Measurements from ENCODE around the gene GPR12. TPM values are rescaled to one million over a fixed set of nuclear protein-coding genes. Genes with fewer than 3 reads are reported as not detected.
"Not testable (repeated sequence)": the region's sequence is repeated elsewhere in the genome, so short reads cannot be mapped to it uniquely, and the experiment has no call there.

The GPR12 gene
- total RNA-seq, 1 experiment from 2014 or later: not detected

DNA sequence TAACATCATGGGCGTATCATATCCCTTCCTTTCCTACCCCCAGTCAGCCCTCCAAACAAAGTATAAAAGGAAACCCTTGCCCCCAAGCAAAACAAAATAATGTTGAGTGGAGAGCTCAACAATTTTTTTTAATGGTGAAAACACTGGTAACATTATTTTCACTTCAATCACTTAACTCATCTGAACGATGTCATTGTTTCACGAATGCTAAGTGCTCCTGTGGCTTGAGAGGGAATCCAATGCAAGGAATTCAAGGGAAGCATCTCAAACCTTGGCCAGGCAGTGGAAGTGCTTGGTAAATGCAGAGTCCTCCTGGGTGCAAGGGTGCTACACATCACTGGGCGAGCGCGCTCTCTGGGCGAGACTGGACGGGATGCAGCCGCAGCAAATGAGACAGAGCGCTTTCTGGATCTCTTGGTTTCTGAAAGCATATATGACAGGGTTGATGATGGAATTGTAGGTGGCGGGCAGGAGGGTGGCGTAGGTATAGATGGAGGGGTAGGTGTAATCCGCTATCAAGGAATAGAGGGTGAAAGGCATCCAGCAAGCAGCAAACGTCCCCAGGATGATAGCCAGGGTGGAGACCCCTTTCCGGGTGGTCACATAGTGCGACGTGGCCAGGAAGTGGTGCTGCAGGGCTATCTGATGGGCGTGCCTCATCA, 2.0 kb downstream of the GPR12 start:
- Histone ChIP-seq H3K9me3 (no peaks in the 10 kb centered on the region), H3K27me3 (peaks cover 64% of the 10 kb centered on the region), H3K36me3 (no peaks in the 10 kb centered on the region), H3K4me3 (no peak overlapping the region)
- no peak for DNase-seq

GRCh38 chr13:26756961-26757360, 3.6 kb downstream of the GPR12 start:
- no peak overlapping the region for H3K4me3 ChIP-seq
- DNase-seq: no peak
- H3K9me3 ChIP-seq: no peaks in the 10 kb centered on the region
- H3K27me3 ChIP-seq: peaks cover 65% of the 10 kb centered on the region
- no peaks in the 10 kb centered on the region for H3K36me3 ChIP-seq

DNA sequence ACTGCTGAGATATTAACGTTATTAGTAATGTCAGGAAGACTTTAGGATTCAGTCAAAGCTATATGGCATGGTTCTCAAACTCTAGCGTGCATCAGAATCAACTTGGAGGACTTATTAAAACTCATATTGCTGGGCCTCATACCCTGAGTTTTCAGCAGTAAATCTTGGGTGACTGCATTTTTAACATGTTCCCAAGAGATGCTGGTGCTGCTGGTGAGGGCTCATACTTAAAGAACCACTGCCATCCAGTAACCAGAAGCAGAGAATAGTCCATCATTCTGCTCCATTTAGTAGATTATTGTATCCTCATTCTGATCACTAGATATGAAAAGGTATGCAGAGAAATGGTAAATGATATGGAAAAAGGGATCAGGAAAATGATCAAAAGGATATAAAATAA, 7.9 kb downstream of the GPR12 start:
- no peak overlapping the region for H3K4me3 ChIP-seq
- no peaks in the 10 kb centered on the region for H3K9me3 ChIP-seq
- H3K36me3 ChIP-seq: no peaks in the 10 kb centered on the region
- no peak for DNase-seq
- peaks cover 33% of the 10 kb centered on the region for H3K27me3 ChIP-seq

DNA sequence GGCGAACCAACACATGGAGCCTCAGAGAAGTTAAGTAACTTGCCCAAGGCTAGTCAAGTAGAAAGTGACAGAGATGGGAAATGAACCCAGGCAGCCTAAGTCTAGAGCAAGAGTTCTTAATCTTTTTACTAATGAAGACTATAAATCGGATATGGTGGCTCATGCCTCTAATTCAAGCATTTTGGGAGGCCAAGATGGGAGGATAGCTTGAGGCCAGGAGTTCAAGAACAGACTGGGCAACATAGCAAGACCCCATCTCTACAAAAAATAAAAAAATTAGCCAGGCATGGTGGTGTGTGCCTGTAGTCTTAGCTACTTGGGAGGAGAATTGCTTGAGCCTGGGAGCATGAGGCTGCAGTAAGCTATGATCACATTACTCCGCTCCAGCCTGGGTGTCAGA, 10.7 kb downstream of the GPR12 start:
- H3K9me3 ChIP-seq: no peaks in the 10 kb centered on the region
- no peaks in the 10 kb centered on the region for H3K36me3 ChIP-seq
- no peak for DNase-seq
- peaks cover 24% of the 10 kb centered on the region for H3K27me3 ChIP-seq
- H3K4me3 ChIP-seq: no peak overlapping the region

DNA sequence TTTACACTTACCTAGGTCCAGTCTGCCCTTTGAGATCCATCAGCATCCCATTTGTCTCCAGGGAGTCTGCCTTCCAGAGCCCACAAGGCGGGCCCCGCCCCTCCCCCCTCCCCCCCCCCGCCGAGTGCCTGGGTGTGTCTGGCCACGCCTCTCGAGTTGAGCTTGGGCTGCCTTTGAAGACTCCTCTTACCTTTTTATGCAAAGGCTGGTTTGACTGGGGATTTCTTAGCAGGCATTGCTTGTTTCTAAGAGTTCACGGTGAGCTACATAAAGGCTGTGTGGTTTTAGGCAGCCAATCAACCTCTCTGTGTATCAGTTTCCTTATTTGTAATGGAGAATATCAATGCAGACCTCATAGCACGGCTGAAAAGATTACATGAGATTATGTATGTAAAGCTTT, 11.3 kb downstream of the GPR12 start:
- peaks cover 30% of the 10 kb centered on the region for H3K27me3 ChIP-seq

DNA sequence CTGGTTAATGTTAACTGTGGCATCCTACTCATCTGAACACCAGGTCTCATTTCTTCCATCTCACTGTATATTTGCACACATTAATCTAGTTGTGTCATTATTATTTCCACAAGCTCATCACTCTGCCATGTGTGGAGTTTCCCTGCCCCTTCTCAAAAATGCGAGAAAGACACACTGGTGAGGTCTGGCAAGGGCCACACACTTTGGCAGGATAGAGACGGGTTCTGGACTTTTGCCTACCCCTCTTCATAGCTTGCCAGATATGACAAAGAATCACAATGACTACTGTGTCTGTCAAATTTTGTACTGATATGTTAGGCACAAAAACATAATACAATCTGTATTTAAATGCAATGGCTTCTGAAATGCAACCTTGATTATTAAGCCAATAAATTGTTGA, 12.9 kb downstream of the GPR12 start:
- H3K9me3 ChIP-seq: no peaks in the 10 kb centered on the region
- H3K27me3 ChIP-seq: peaks cover 31% of the 10 kb centered on the region
- H3K36me3 ChIP-seq: no peaks in the 10 kb centered on the region
- DNase-seq: no peak
- H3K4me3 ChIP-seq: no peak overlapping the region

More for the DNA sequence above, 11.3 kb downstream of the GPR12 start:
- DNase-seq: no peak
- Histone ChIP-seq H3K9me3 (no peaks in the 10 kb centered on the region), H3K36me3 (no peaks in the 10 kb centered on the region), H3K4me3 (no peak overlapping the region)

DNA sequence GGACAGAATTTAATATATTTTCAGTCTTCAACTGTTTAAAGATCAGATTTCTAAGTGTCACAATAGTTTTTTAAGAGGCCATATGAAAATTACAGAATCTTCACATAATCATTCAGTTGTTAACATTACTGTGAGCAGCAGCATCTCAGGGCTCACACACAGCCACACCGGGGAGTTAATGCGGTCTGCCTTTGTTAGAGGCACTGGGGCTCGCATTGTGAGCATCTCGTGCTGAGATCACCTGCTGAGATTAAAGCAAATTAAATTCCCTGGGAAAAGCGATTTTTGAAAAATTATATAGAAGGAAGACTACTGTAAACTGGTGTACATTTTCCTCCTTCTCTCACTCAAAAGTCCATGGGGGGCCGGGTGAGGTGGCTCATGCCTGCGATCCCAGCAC, 16.6 kb downstream of the GPR12 start:
- no peak for DNase-seq
- Histone ChIP-seq H3K4me3 (no peak overlapping the region), H3K36me3 (no peaks in the 10 kb centered on the region), H3K27me3 (peaks cover 29% of the 10 kb centered on the region), H3K9me3 (no peaks in the 10 kb centered on the region)

- Histone ChIP-seq H3K27me3 (peaks cover 29% of the 10 kb centered on the region), H3K9me3 (no peaks in the 10 kb centered on the region; the same call in 1 of the 2 replicates), H3K4me3 (no peak overlapping the region), H3K36me3 (no peaks in the 10 kb centered on the region)
- no peak for DNase-seq
These were observed 17.8 kb downstream of the GPR12 start for GRCh38 chr13:26742691-26743358.

- no peak for DNase-seq
- peaks cover 9% of the 10 kb centered on the region for H3K27me3 ChIP-seq
- H3K36me3 ChIP-seq: no peaks in the 10 kb centered on the region
- no peaks in the 10 kb centered on the region; the same call in 1 of the 2 replicates for H3K9me3 ChIP-seq
- H3K4me3 ChIP-seq: no peak overlapping the region
These were observed 24.9 kb downstream of the GPR12 start for GRCh38 chr13:26735677-26736076.

DNA sequence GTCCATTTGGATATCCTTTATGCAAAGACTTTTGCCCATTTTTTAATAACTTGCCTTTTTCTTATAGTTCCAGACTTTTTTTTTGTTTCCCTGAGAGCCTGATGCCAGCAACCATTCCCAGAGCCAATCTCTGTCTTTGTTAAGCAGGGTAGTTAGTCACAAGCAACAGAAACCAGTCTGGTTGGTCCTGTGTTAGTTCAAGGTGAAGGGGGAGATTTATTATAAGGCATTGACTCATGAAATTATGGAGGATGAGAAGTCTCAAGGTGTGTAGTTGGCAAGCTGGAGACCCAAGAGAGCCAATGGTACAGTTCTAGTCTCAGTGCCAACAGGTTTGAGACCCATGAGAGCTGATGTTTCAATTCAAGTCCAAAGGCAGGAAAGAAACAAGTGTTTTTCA, 33.0 kb downstream of the GPR12 start:
- Histone ChIP-seq H3K4me3 (no peak overlapping the region), H3K27me3 (peaks cover 11% of the 10 kb centered on the region), H3K36me3 (no peaks in the 10 kb centered on the region), H3K9me3 (no peaks in the 10 kb centered on the region)
- DNase-seq: no peak

DNA sequence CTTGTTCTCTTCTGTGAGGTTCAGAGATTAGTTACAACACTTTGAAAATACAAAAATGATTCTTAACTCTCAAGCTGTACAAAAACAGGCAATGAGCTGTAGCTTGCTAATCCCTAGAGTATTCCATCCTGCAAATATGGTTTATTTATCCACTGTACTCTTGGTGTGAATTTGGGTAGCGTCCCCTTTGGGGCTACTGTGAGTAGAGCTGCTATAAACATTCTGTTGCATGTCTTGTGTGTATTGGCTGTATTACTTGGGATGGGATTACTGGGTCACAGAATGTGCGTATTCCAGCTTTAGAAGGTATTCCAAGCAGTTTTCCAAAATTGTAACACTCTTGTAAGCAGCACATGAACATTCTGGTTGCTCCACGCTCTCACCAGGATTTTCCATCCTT, 33.5 kb downstream of the GPR12 start:
- Histone ChIP-seq H3K9me3 (no peaks in the 10 kb centered on the region), H3K36me3 (no peaks in the 10 kb centered on the region), H3K4me3 (no peak overlapping the region), H3K27me3 (peaks cover 15% of the 10 kb centered on the region)
- no peak for DNase-seq

GRCh38 chr13:26726684-26727083, 33.9 kb downstream of the GPR12 start:
- Histone ChIP-seq H3K4me3 (no peak overlapping the region), H3K36me3 (no peaks in the 10 kb centered on the region), H3K27me3 (peaks cover 15% of the 10 kb centered on the region), H3K9me3 (no peaks in the 10 kb centered on the region)
- no peak for DNase-seq

DNA sequence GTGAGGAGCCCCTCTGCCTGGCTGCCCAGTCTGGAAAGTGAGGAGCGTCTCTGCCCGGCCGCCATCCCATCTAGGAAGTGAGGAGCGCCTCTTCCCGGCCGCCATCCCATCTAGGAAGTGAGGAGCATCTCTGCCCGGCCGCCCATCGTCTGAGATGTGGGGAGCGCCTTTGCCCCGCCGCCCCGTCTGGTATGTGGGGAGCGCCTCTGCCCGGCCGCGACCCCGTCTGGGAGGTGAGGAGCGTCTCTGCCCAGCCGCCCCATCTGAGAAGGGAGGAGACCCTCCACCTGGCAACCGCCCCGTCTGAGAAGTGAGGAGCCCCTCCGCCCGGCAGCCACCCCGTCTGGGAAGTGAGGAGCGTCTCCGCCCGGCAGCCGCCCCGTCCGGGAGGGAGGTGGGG, 37.0 kb downstream of the GPR12 start:
- not testable (repeated sequence) for H3K9me3 ChIP-seq, H3K27me3 ChIP-seq, H3K4me3 ChIP-seq, H3K36me3 ChIP-seq, DNase-seq

DNA sequence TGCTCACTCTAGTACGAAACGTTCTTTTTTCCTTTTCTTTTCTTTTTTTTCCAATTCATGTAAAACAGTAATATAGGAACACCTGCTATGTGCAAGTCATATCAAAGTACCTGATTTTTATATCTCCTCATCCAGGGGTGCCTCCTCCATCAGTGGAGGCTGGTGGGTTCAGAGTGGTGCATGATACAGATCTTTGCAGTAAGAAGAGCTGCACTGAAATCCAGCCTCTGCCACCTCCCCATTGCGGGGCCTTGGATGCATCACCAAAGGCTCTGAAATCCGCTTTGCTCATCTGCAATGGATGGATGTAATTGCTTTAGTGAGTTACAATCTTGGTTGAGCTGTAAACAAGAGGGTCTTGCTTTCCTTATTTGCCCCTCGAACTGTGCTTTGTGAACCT, 38.3 kb downstream of the GPR12 start:
- Histone ChIP-seq H3K27me3 (peaks cover 6% of the 10 kb centered on the region; the same call in 1 of the 2 replicates), H3K36me3 (no peaks in the 10 kb centered on the region), H3K4me3 (no peak overlapping the region), H3K9me3 (no peaks in the 10 kb centered on the region)
- no peak for DNase-seq

GRCh38 chr13:26721251-26722121, 39.1 kb downstream of the GPR12 start:
- no peaks in the 10 kb centered on the region for H3K36me3 ChIP-seq
- H3K9me3 ChIP-seq: no peaks in the 10 kb centered on the region
- peaks cover 6% of the 10 kb centered on the region; the same call in 1 of the 2 replicates for H3K27me3 ChIP-seq
- no peak for DNase-seq
- H3K4me3 ChIP-seq: no peak overlapping the region

DNA sequence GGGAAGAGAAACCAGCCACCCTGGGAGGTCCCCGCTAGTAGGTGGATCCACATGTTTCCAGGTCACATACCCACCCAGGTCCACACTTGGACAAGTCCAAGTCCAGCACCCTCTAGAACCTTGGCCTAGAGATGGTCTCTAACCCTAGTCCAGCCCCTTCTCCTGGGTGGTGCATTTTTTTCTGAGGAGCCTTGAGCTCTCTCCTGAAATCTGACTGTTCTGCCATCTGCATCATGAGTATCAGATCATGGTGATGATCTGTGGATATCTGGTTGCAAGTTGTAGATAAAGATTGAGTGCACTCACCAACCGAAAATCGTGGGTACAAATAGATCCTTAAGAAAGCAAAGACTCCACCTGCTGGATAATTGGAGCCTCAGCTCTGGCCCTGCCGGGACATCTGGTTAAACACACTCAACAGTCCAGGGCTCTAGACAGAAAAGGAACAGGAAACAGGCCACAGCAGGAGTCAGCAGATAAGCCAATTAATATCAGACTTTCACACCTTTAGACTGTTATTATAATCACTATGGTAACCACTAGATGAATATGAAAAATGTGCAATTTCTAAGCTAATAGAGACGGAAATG, 41.1 kb downstream of the GPR12 start:
- peaks cover 6% of the 10 kb centered on the region; the same call in 1 of the 2 replicates for H3K27me3 ChIP-seq
- H3K9me3 ChIP-seq: no peaks in the 10 kb centered on the region
- DNase-seq: no peak
- no peaks in the 10 kb centered on the region for H3K36me3 ChIP-seq
- H3K4me3 ChIP-seq: no peak overlapping the region

DNA sequence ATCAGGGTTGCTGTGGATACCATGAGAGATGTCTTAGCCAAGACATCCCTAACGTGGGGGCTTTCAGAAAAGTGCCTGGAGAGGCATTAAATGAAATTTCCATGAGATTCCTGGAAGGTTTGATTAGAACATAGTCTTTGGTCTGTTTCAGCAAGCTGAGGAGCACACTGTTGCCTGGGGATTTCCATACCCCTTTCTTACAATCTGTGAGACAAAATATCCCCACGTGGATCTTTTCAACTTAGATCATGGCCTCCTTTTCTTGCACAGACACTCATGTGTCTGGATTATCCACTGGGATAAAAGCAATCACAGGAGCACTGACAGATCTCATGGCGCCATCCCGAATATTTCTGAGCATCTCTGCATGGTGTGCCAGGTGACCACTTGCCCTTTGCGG, 41.7 kb downstream of the GPR12 start:
- no peak for DNase-seq
- Histone ChIP-seq H3K9me3 (no peaks in the 10 kb centered on the region), H3K27me3 (peaks cover 6% of the 10 kb centered on the region; the same call in 1 of the 2 replicates), H3K36me3 (no peaks in the 10 kb centered on the region), H3K4me3 (no peak overlapping the region)

Data from MG63 (cell line).